Sigmoid colon (tissue), 7 donors: Measurements from ENCODE around the gene COX4I1. TPM values are rescaled to one million over a fixed set of nuclear protein-coding genes. Genes with fewer than 3 reads are reported as not detected.

Experiments used
- DNase-seq: peaks from one replicate; pipeline ENCODE4 v3.0.0-alpha.2; 2019
- H3K27ac ChIP-seq, 4 donors: fragments of 200-600 bp; sonication (generic); one replicate each; pipeline ENCODE4 v1.5.1; 2016 to 2019; ENCODE audit warnings: mild to moderate bottlenecking in 1 of 4
- H3K27me3 ChIP-seq, 3 donors: fragments of 200-600 bp; sonication (generic); one replicate each; pipeline ENCODE4 v1.5.1; 2019; ENCODE audit warnings: mild to moderate bottlenecking in 1 of 3
- H3K36me3 ChIP-seq, 4 donors: fragments of 200-600 bp; sonication (generic); one replicate each; pipeline ENCODE4 v1.5.1; 2016 to 2019
- H3K4me1 ChIP-seq, 4 donors: fragments of 200-600 bp; sonication (generic); one replicate each; pipeline ENCODE4 v1.5.1; 2017 to 2019
- H3K4me3 ChIP-seq, 4 donors: fragments of 200-600 bp; sonication (generic); one replicate each; pipeline ENCODE4 v1.5.1; 2017 to 2019; ENCODE audit warnings: mild to moderate bottlenecking in 2 of 4, moderate library complexity in 1 of 4
- H3K9me3 ChIP-seq, 4 donors: fragments of 200-600 bp in 3 of 4; sonication (generic) in 3 of 4; one replicate each; pipeline versions ENCODE4 v1.5.1 to v1.6.1; 2013 to 2019
- CTCF ChIP-seq, 4 experiments: fragments of 450-650 bp in 3 of 4; fragments of 200-600 bp in 1 of 4; IDR thresholded peaks; one replicate each; pipeline ENCODE4 v1.5.1; 2016 to 2019; ENCODE audit warnings: antibody characterized with exemption in 4 of 4, mild to moderate bottlenecking in 3 of 4, moderate library complexity in 2 of 4
- EP300 ChIP-seq, 4 donors: sonication (generic); formaldehyde crosslinking; IDR thresholded peaks; one replicate each; pipeline ENCODE4 v1.6.1; 2017; ENCODE audit warnings: antibody characterized with exemption in 4 of 4
- POLR2A ChIP-seq, 2 donors: fragments of 450-650 bp; IDR thresholded peaks; one replicate each; pipeline ENCODE4 v1.6.1; 2016; ENCODE audit warnings: antibody characterized with exemption in 2 of 2, mild to moderate bottlenecking in 2 of 2, moderate library complexity in 2 of 2
- POLR2AphosphoS5 ChIP-seq, 4 donors: sonication (generic); formaldehyde crosslinking; IDR thresholded peaks; one replicate each; pipeline ENCODE4 v1.6.1; 2017; ENCODE audit warnings: antibody characterized with exemption in 4 of 4
- WGBS, 2 donors: extraction: QIAGEN DNeasy Blood & Tissue Kit; methylation state at CpG; one replicate each; pipeline ENCODE4 v1.1.7; 2013; 5-methylcytosine and 5-hydroxymethylcytosine counted together
- intact Hi-C: fragments of 100-400 bp; cut with DNase I; formaldehyde crosslinking; loops from one replicate; pipeline ENCODE4 v1.15.1; 2023
- polyA plus RNA-seq, 3 donors: library from polyadenylated mRNA; stranded (reverse); fragments of 200-250 nt; gene quantifications; one replicate each; pipeline ENCODE4 v1.2.3, GENCODE V29; 2013
- total RNA-seq, 4 donors: library from RNA; depleted of rRNA; stranded (reverse); fragments of >200 nt; gene quantifications; one replicate each; pipeline ENCODE4 v1.1.0, GENCODE V29; 2016
- donor health status: healthy with polysubstance abuse.
- donor health status: Bipolar disorder and iron deficiency.
- donor health status: healthy.

COX4I1 gene
- total and polyA plus RNA-seq, 7 donors = 700 to 1,922 (median 868) TPM

- WGBS, 2 donors = 58 to 85% methylated on average over 15 of the region's 15 CpGs
- Histone ChIP-seq H3K9me3 (no peaks in the 10 kb centered on the region), H3K4me3 (no peak overlapping the region), H3K27me3 (peaks cover 0 to 13% (median 0%) of the 10 kb centered on the region in 3 donors), H3K36me3 (no peaks in the 10 kb centered on the region), H3K4me1 (peaks cover 0 to 12% (median 10%) of the 10 kb centered on the region in 4 donors), H3K27ac (no peak overlapping the region)
- intact Hi-C loops = no loop called here
- no peak for TF ChIP-seq POLR2AphosphoS5 (IDR thresholded peaks at IDR 0.05)
- TF ChIP-seq CTCF (IDR thresholded peaks at IDR 0.05) = no peak
- no peak for TF ChIP-seq POLR2A (IDR thresholded peaks at IDR 0.05)
- no peak for TF ChIP-seq EP300 (IDR thresholded peaks at IDR 0.05)
- no peak for DNase-seq
Measured at GRCh38 chr16:85829171-85829719, 29.8 kb downstream of the COX4I1 start.

- WGBS, 2 donors = 46 to 80% methylated on average over 24 of the region's 24 CpGs
Measured at GRCh38 chr16:85829751-85830445, 30.4 kb downstream of the COX4I1 start.

GRCh38 chr16:85830821-85831220, 31.3 kb downstream of the COX4I1 start:
- Histone ChIP-seq H3K27me3 (peaks cover 0 to 24% (median 0%) of the 10 kb centered on the region in 3 donors), H3K27ac (no peak overlapping the region), H3K4me3 (no peak overlapping the region), H3K36me3 (no peaks in the 10 kb centered on the region), H3K4me1 (peaks cover 0 to 18% (median 13%) of the 10 kb centered on the region in 4 donors), H3K9me3 (no peaks in the 10 kb centered on the region)
- DNase-seq = no peak
- intact Hi-C loops = no loop called here
- no peak for TF ChIP-seq EP300 (IDR thresholded peaks at IDR 0.05)
- no peak for TF ChIP-seq POLR2AphosphoS5 (IDR thresholded peaks at IDR 0.05)
- no peak for TF ChIP-seq CTCF (IDR thresholded peaks at IDR 0.05)
- no peak for TF ChIP-seq POLR2A (IDR thresholded peaks at IDR 0.05)
- WGBS, 2 donors = 81% methylated on average over 9 of the region's 9 CpGs

More at GRCh38 chr16:85829751-85830445, 30.4 kb downstream of the COX4I1 start:
- Histone ChIP-seq H3K4me3 (no peak overlapping the region), H3K27me3 (peaks cover 0 to 15% (median 0%) of the 10 kb centered on the region in 3 donors), H3K4me1 (peaks cover 0 to 12% (median 10%) of the 10 kb centered on the region in 4 donors), H3K9me3 (no peaks in the 10 kb centered on the region), H3K27ac (no peak overlapping the region), H3K36me3 (no peaks in the 10 kb centered on the region)
- TF ChIP-seq POLR2AphosphoS5 (IDR thresholded peaks at IDR 0.05) = no peak
- TF ChIP-seq POLR2A (IDR thresholded peaks at IDR 0.05) = no peak
- no peak for TF ChIP-seq EP300 (IDR thresholded peaks at IDR 0.05)
- no peak for TF ChIP-seq CTCF (IDR thresholded peaks at IDR 0.05)
- intact Hi-C loops = no loop called here
- no peak for DNase-seq

GRCh38 chr16:85832570-85833218, 33.2 kb downstream of the COX4I1 start:
- H3K36me3 ChIP-seq = no peaks in the 10 kb centered on the region
- no peak for DNase-seq
- no peak overlapping the region for H3K4me3 ChIP-seq
- H3K9me3 ChIP-seq = no peaks in the 10 kb centered on the region
- H3K4me1 ChIP-seq = peaks cover 0 to 28% (median 23%) of the 10 kb centered on the region in 4 donors
- intact Hi-C loops = no loop called here
- H3K27ac ChIP-seq = no peak overlapping the region
- WGBS, 2 donors = 75 to 81% methylated on average over 21 of the region's 21 CpGs
- TF ChIP-seq POLR2A (IDR thresholded peaks at IDR 0.05) (no peak), CTCF (IDR thresholded peaks at IDR 0.05) (no peak), POLR2AphosphoS5 (IDR thresholded peaks at IDR 0.05) (no peak), EP300 (IDR thresholded peaks at IDR 0.05) (no peak)
- peaks cover 4 to 43% (median 5%) of the 10 kb centered on the region in 3 donors for H3K27me3 ChIP-seq
